Caco-2 (cell line): ENCODE data around the gene TRPM6. TPM values are rescaled to one million over a fixed set of nuclear protein-coding genes. Genes with fewer than 3 reads are reported as not detected.

Experiments used
- BruUV-seq: library from RNA; stranded (reverse); fragments of 400-500 nt; replicated peaks from 2 replicates; lab custom pipeline; 2021; lab: Mats Ljungman, UMichigan
- CTCF ChIA-PET: fragments of 300-600 bp; sonication (Branson Sonifier 250); formaldehyde crosslinking; loops from one replicate; lab custom pipeline; 2022; ENCODE audit warnings: antibody characterized with exemption; lab: Charles Lee
- POLR2A ChIA-PET: fragments of 300-600 bp; sonication (Branson Sonifier 250); formaldehyde crosslinking; loops from one replicate; lab custom pipeline; 2022; ENCODE audit warnings: antibody characterized with exemption; lab: Charles Lee
- DNase-seq, 2 experiments: peaks; one replicate each; pipeline versions ENCODE4 v3.0.0 to v3.0.0-alpha.2; 2020 to 2022
- H3K27me3 ChIP-seq: replicated peaks from 2 replicates; pipeline ENCODE4 v1.6.0; 2011; ENCODE audit warnings: low read length; ENCODE audit not compliant: control insufficient read depth, insufficient read depth
- H3K36me3 ChIP-seq: 2 replicates; pipeline ENCODE4 v1.5.1; 2011; ENCODE audit warnings: low read length; ENCODE audit not compliant: control insufficient read depth, insufficient read depth
- H3K4me1 ChIP-seq: fragments of 250-450 bp; sonication (Bioruptor Pico); 2 replicates; pipeline ENCODE4 v1.5.1; 2020; ENCODE audit warnings: mild to moderate bottlenecking
- H3K4me3 ChIP-seq: 2 replicates; pipeline ENCODE4 v1.5.1; 2011; ENCODE audit warnings: low read depth, mild to moderate bottlenecking, control low read depth, low read length
- H3K9me3 ChIP-seq: fragments of 250-450 bp; sonication (Bioruptor Pico); 2 replicates; pipeline ENCODE4 v1.5.1; 2020; ENCODE audit warnings: mild to moderate bottlenecking, moderate library complexity
- H3K27ac Mint-ChIP-seq: one replicate; pipeline ENCODE4 v1.8.0; 2022; ENCODE audit warnings: mixed read lengths; ENCODE audit not compliant: unreplicated experiment
- H3K27me3 Mint-ChIP-seq: one replicate; pipeline ENCODE4 v1.8.0; 2022; ENCODE audit warnings: mixed read lengths; ENCODE audit not compliant: insufficient read depth, unreplicated experiment
- H3K36me3 Mint-ChIP-seq: one replicate; pipeline ENCODE4 v1.8.0; 2022; ENCODE audit warnings: mild to moderate bottlenecking, mixed read lengths; ENCODE audit not compliant: insufficient read depth, unreplicated experiment
- H3K4me1 Mint-ChIP-seq: one replicate; pipeline ENCODE4 v1.8.0; 2022; ENCODE audit warnings: low read depth, mixed read lengths; ENCODE audit not compliant: unreplicated experiment
- H3K4me3 Mint-ChIP-seq: one replicate; pipeline ENCODE4 v1.8.0; 2022; ENCODE audit warnings: mild to moderate bottlenecking, moderate library complexity, mixed read lengths; ENCODE audit not compliant: unreplicated experiment
- H3K9me3 Mint-ChIP-seq: one replicate; pipeline ENCODE4 v1.8.0; 2022; ENCODE audit warnings: mixed read lengths; ENCODE audit not compliant: unreplicated experiment
- CTCF ChIP-seq, 2 experiments: fragments of 200-600 bp in 1 of 2; IDR thresholded peaks; 1 replicate in 1 of 2; 2 replicates in 1 of 2; pipeline versions ENCODE4 v1.5.1 to v1.8.0; 2011 to 2022; ENCODE audit warnings: antibody characterized with exemption in 1 of 2, control low read depth in 1 of 2, inconsistent platforms in 1 of 2, low read depth in 1 of 2, low read length in 1 of 2, mild to moderate bottlenecking in 1 of 2, moderate library complexity in 1 of 2; ENCODE audit not compliant: insufficient read depth in 1 of 2, severe bottlenecking in 1 of 2, unreplicated experiment in 1 of 2
- intact Hi-C: fragments of 100-400 bp; cut with micrococcal nuclease; formaldehyde crosslinking; loops from one replicate; pipeline ENCODE4 v1.10.0; 2022; ENCODE audit not compliant: unreplicated experiment
- total RNA-seq: library from RNA; stranded (reverse); gene quantifications from 2 replicates; pipeline ENCODE4 v1.2.3, GENCODE V29; 2022

TRPM6 gene
- total RNA-seq, 1 experiment from 2014 or later: 5.0 TPM

- no peaks in the 10 kb centered on the region for H3K4me1 ChIP-seq
- H3K36me3 ChIP-seq: no peaks in the 10 kb centered on the region
- H3K4me1 Mint-ChIP-seq: no peaks in the 10 kb centered on the region
- no peak overlapping the region for H3K27ac Mint-ChIP-seq
- H3K4me3 Mint-ChIP-seq: no peak overlapping the region
- no peaks in the 10 kb centered on the region for H3K27me3 Mint-ChIP-seq
- H3K27me3 ChIP-seq: no peaks in the 10 kb centered on the region
- no peak for DNase-seq
- peaks cover 17% of the 10 kb centered on the region for H3K36me3 Mint-ChIP-seq
- ChIA-PET CTCF (no interaction called here), POLR2A (no interaction called here)
- H3K9me3 ChIP-seq: no peaks in the 10 kb centered on the region
- no peak overlapping the region for H3K4me3 ChIP-seq
- intact Hi-C loops: no loop called here
- no peak for TF ChIP-seq CTCF (IDR thresholded peaks at IDR 0.05; ENCODE audit: insufficient read depth in 1 of 2, low read depth in 1 of 2, low read length in 1 of 2, severe bottlenecking in 1 of 2, unreplicated experiment in 1 of 2)
- no TSS peak for BruUV-seq
- H3K9me3 Mint-ChIP-seq: no peaks in the 10 kb centered on the region
Observed at GRCh38 chr9:74742191-74742790, 145.4 kb downstream of the TRPM6 start.

- CTCF ChIA-PET: no interaction called here
- Histone ChIP-seq H3K9me3 (no peaks in the 10 kb centered on the region), H3K27me3 (no peaks in the 10 kb centered on the region), H3K36me3 (no peaks in the 10 kb centered on the region), H3K4me3 (no peak overlapping the region), H3K4me1 (no peaks in the 10 kb centered on the region)
- Mint-ChIP-seq H3K27me3 (no peaks in the 10 kb centered on the region), H3K36me3 (peaks cover 11% of the 10 kb centered on the region), H3K27ac (no peak overlapping the region), H3K9me3 (no peaks in the 10 kb centered on the region), H3K4me3 (no peak overlapping the region), H3K4me1 (no peaks in the 10 kb centered on the region)
- no peak for DNase-seq
- POLR2A ChIA-PET: no interaction called here
- no peak for TF ChIP-seq CTCF (IDR thresholded peaks at IDR 0.05; ENCODE audit: insufficient read depth in 1 of 2, low read depth in 1 of 2, low read length in 1 of 2, severe bottlenecking in 1 of 2, unreplicated experiment in 1 of 2)
- no TSS peak for BruUV-seq
- intact Hi-C loops: no loop called here
Observed at GRCh38 chr9:74736646-74737045, 151.1 kb downstream of the TRPM6 start.

- Histone ChIP-seq H3K27me3 (no peaks in the 10 kb centered on the region), H3K36me3 (no peaks in the 10 kb centered on the region), H3K4me3 (no peak overlapping the region), H3K4me1 (no peaks in the 10 kb centered on the region), H3K9me3 (no peaks in the 10 kb centered on the region)
- Mint-ChIP-seq H3K9me3 (no peaks in the 10 kb centered on the region), H3K4me1 (no peaks in the 10 kb centered on the region), H3K36me3 (peaks cover 11% of the 10 kb centered on the region), H3K4me3 (no peak overlapping the region), H3K27me3 (no peaks in the 10 kb centered on the region), H3K27ac (no peak overlapping the region)
- ChIA-PET CTCF (no interaction called here), POLR2A (no interaction called here)
- DNase-seq: no peak
- no TSS peak for BruUV-seq
- no peak for TF ChIP-seq CTCF (IDR thresholded peaks at IDR 0.05; ENCODE audit: insufficient read depth in 1 of 2, low read depth in 1 of 2, low read length in 1 of 2, severe bottlenecking in 1 of 2, unreplicated experiment in 1 of 2)
- intact Hi-C loops: no loop called here
Observed at GRCh38 chr9:74735761-74736160, 152.0 kb downstream of the TRPM6 start.
